SK-N-SH treated with all-trans-retinoic acid at 6 μM for 48 hours (cell line): Measurements from ENCODE around the gene TLCD1.

Source experiments
- ATAC-seq: fragments of 200-7000 bp; cut with Tn5 transposase; 3 replicates; pipeline ENCODE4 v1.9.1; 2020; ENCODE audit warnings: mild to moderate bottlenecking, moderate library complexity
- ARNTL ChIP-seq: fragments of 450-650 bp; formaldehyde crosslinking; IDR thresholded peaks from 2 replicates; pipeline ENCODE4 v1.5.0; 2020; ENCODE audit warnings: low read depth, mild to moderate bottlenecking, moderate library complexity, borderline replicate concordance
- BACH2 ChIP-seq: fragments of 250-450 bp; sonication (Bioruptor Pico); IDR thresholded peaks from 2 replicates; pipeline ENCODE4 v1.9.0; 2021; ENCODE audit warnings: mild to moderate bottlenecking, borderline replicate concordance
- CREB5 ChIP-seq: fragments of 250-450 bp; sonication (Bioruptor Pico); IDR thresholded peaks from 2 replicates; pipeline ENCODE4 v1.5.1; 2020; ENCODE audit warnings: low read depth, mild to moderate bottlenecking, moderate library complexity
- CSDC2 ChIP-seq: fragments of 250-450 bp; sonication (Bioruptor Pico); IDR thresholded peaks from 2 replicates; pipeline ENCODE4 v1.5.0; 2020; ENCODE audit warnings: mild to moderate bottlenecking, moderate library complexity
- CSRNP3 ChIP-seq: fragments of 250-450 bp; sonication (Bioruptor Pico); IDR thresholded peaks from 2 replicates; pipeline ENCODE4 v1.5.1; 2021; ENCODE audit warnings: mild to moderate bottlenecking, moderate library complexity
- ESRRG ChIP-seq: fragments of 250-450 bp; sonication (Bioruptor Pico); IDR thresholded peaks from 2 replicates; pipeline ENCODE4 v1.6.1; 2021; ENCODE audit warnings: mild to moderate bottlenecking
- GLIS3 ChIP-seq: fragments of 250-450 bp; sonication (Bioruptor Pico); IDR thresholded peaks from 2 replicates; pipeline ENCODE4 v1.5.0; 2020; ENCODE audit warnings: mild to moderate bottlenecking, moderate library complexity
- ISL1 ChIP-seq: fragments of 250-450 bp; sonication (Bioruptor Pico); IDR thresholded peaks from 2 replicates; pipeline ENCODE4 v2.1.2; 2022; ENCODE audit warnings: mild to moderate bottlenecking, moderate library complexity
- OSR1 ChIP-seq: fragments of 250-450 bp; sonication (Bioruptor Pico); IDR thresholded peaks from 2 replicates; pipeline ENCODE4 v1.8.0; 2022; ENCODE audit warnings: moderate library complexity, mild to moderate bottlenecking, inconsistent platforms
- PATZ1 ChIP-seq: fragments of 250-450 bp; sonication (Bioruptor Pico); IDR thresholded peaks from 2 replicates; pipeline ENCODE4 v1.8.0; 2020; ENCODE audit warnings: mild to moderate bottlenecking, moderate library complexity, borderline replicate concordance
- POU6F1 ChIP-seq: fragments of 250-450 bp; sonication (Bioruptor Pico); IDR thresholded peaks from 2 replicates; pipeline ENCODE4 v1.8.0; 2021; ENCODE audit warnings: low read depth, mild to moderate bottlenecking, moderate library complexity, borderline replicate concordance
- SNAI2 ChIP-seq: fragments of 250-450 bp; sonication (Bioruptor Pico); IDR thresholded peaks from 2 replicates; pipeline ENCODE4 v1.5.0; 2020; ENCODE audit warnings: mild to moderate bottlenecking, moderate library complexity
- TSHZ2 ChIP-seq: fragments of 250-450 bp; sonication (Bioruptor Pico); IDR thresholded peaks from 2 replicates; pipeline ENCODE4 v1.5.0; 2020; ENCODE audit warnings: mild to moderate bottlenecking, moderate library complexity
- ZFP3 ChIP-seq: fragments of 250-450 bp; sonication (Bioruptor Pico); IDR thresholded peaks from 2 replicates; pipeline ENCODE4 v1.5.0; 2020; ENCODE audit warnings: mild to moderate bottlenecking, moderate library complexity
- ZFP30 ChIP-seq: fragments of 450-650 bp; formaldehyde crosslinking; IDR thresholded peaks from 2 replicates; pipeline ENCODE4 v1.5.0; 2022; ENCODE audit warnings: mild to moderate bottlenecking, moderate library complexity
- ZNF565 ChIP-seq: fragments of 450-650 bp; formaldehyde crosslinking; conservative IDR thresholded peaks from 2 replicates; pipeline ENCODE4 v1.5.0; 2020; ENCODE audit warnings: low read depth, mild to moderate bottlenecking, moderate library complexity
- ZNF8 ChIP-seq: fragments of 450-650 bp; formaldehyde crosslinking; IDR thresholded peaks from 2 replicates; pipeline ENCODE4 v1.5.0; 2020; ENCODE audit warnings: mild to moderate bottlenecking, moderate library complexity

Gene TLCD1

GRCh38 chr17:28735242-28735722, 9.2 kb upstream of the TLCD1 start:
- peak; percentile 56; the same call in 1 of the 3 replicates for ATAC-seq
- no peak for TF ChIP-seq ISL1
- no peak for TF ChIP-seq OSR1
- TF ChIP-seq BACH2 (CRISPR knock-in tag): no peak
- TF ChIP-seq SNAI2 (CRISPR knock-in tag): no peak
- TF ChIP-seq POU6F1 (CRISPR knock-in tag): no peak
- TF ChIP-seq ARNTL (CRISPR knock-in tag): no peak
- no peak for TF ChIP-seq ZFP30 (CRISPR knock-in tag)
- no peak for TF ChIP-seq GLIS3
- no peak for TF ChIP-seq ZNF565 (CRISPR knock-in tag)
- TF ChIP-seq ESRRG (CRISPR knock-in tag): no peak
- TF ChIP-seq CSRNP3 (CRISPR knock-in tag): no peak
- no peak for TF ChIP-seq ZNF8 (CRISPR knock-in tag)
- TF ChIP-seq CSDC2 (CRISPR knock-in tag): no peak

GRCh38 chr17:28734712-28735241, 8.7 kb upstream of the TLCD1 start:
- TF ChIP-seq POU6F1 (CRISPR knock-in tag): no peak
- TF ChIP-seq ZFP3: no peak
- TF ChIP-seq CSDC2 (CRISPR knock-in tag): no peak
- no peak for TF ChIP-seq PATZ1 (CRISPR knock-in tag)
- TF ChIP-seq BACH2 (CRISPR knock-in tag): no peak
- TF ChIP-seq CSRNP3 (CRISPR knock-in tag): no peak
- no peak for TF ChIP-seq TSHZ2 (CRISPR knock-in tag)
- no peak for TF ChIP-seq CREB5 (CRISPR knock-in tag)
- TF ChIP-seq, all 23 proteins: peak for 0
- no peak for ATAC-seq
